HG02970 (cell line): ENCODE measurements around the gene MGAT3.

Source experiments
- ATAC-seq: cut with Tn5 transposase; IDR thresholded peaks from one replicate; pipeline ENCODE4 v1.9.1; 2021; ENCODE audit warnings: mild to moderate bottlenecking, moderate library complexity, moderate number of reproducible peaks; ENCODE audit not compliant: unreplicated experiment, low FRiP score

MGAT3 gene

GRCh38 chr22:39448205-39449054 lies 8.4 kb upstream of the MGAT3 start:
- ATAC-seq: no peak

- no peak for ATAC-seq
Observed at GRCh38 chr22:39449708-39450107, 7.1 kb upstream of the MGAT3 start.

GRCh38 chr22:39450258-39450955 lies 6.4 kb upstream of the MGAT3 start:
- ATAC-seq: no peak

- no peak for ATAC-seq
Observed at GRCh38 chr22:39452740-39453040, 4.1 kb upstream of the MGAT3 start.

GRCh38 chr22:39453765-39454378 lies 2.9 kb upstream of the MGAT3 start:
- no peak for ATAC-seq

- no peak for ATAC-seq
Observed at GRCh38 chr22:39454385-39454871, 2.4 kb upstream of the MGAT3 start.

GRCh38 chr22:39457198-39457555 lies 365 bp downstream of the MGAT3 start:
- no peak for ATAC-seq

GRCh38 chr22:39457556-39458443 lies 988 bp downstream of the MGAT3 start:
- no peak for ATAC-seq

- no peak for ATAC-seq
Observed at GRCh38 chr22:39458444-39459083, 1.8 kb downstream of the MGAT3 start.

- ATAC-seq: no peak
Observed at GRCh38 chr22:39459681-39460080, 2.9 kb downstream of the MGAT3 start.

- ATAC-seq: no peak
Observed at GRCh38 chr22:39462443-39463221, 5.8 kb downstream of the MGAT3 start.

GRCh38 chr22:39463277-39463676 lies 6.5 kb downstream of the MGAT3 start:
- no peak for ATAC-seq

GRCh38 chr22:39463931-39464390 lies 7.1 kb downstream of the MGAT3 start:
- no peak for ATAC-seq

- no peak for ATAC-seq
Observed at GRCh38 chr22:39466228-39467006, 9.6 kb downstream of the MGAT3 start.

- no peak for ATAC-seq
Observed at GRCh38 chr22:39467390-39467895, 10.6 kb downstream of the MGAT3 start.

GRCh38 chr22:39468487-39469325 lies 11.9 kb downstream of the MGAT3 start:
- ATAC-seq: no peak

GRCh38 chr22:39469326-39469680 lies 12.5 kb downstream of the MGAT3 start:
- ATAC-seq: no peak
